Mucosa of descending colon (tissue), 3 donors: ENCODE results near the gene PIGA. TPM values are rescaled to one million over a fixed set of nuclear protein-coding genes. Genes with fewer than 3 reads are reported as not detected.

Experiments
- ATAC-seq: fragments of 200-7000 bp; cut with Tn5 transposase; one replicate; pipeline ENCODE4 v1.9.1; 2020; ENCODE audit warnings: mild to moderate bottlenecking, moderate library complexity
- DNase-seq, 3 donors: peaks; one replicate each; pipeline ENCODE4 v3.0.0-alpha.2; 2020
- H3K36me3 ChIP-seq: fragments of 200-600 bp; one replicate; pipeline ENCODE4 v1.8.0; 2021; ENCODE audit warnings: low read depth, mild to moderate bottlenecking
- H3K4me1 ChIP-seq: fragments of 200-600 bp; one replicate; pipeline ENCODE4 v1.8.0; 2021; ENCODE audit warnings: low read depth, mild to moderate bottlenecking
- H3K4me3 ChIP-seq: fragments of 200-600 bp; one replicate; pipeline ENCODE4 v1.8.0; 2021; ENCODE audit warnings: mild to moderate bottlenecking
- H3K9me3 ChIP-seq: fragments of 200-600 bp; one replicate; pipeline ENCODE4 v1.8.0; 2021; ENCODE audit warnings: mild to moderate bottlenecking
- intact Hi-C, 2 donors: fragments of 100-400 bp; cut with DNase I in 1 of 2; cut with micrococcal nuclease in 1 of 2; formaldehyde crosslinking; loops; one replicate each; pipeline versions ENCODE4 v1.11.0 to v1.11.1; 2022; cut with DNase I, micrococcal nuclease
- total RNA-seq, 3 donors: library from RNA; stranded (reverse); fragmentation: NEBNext Ultra II Directional in 2 of 3; extraction: Animal tissue kit (Norgen Biotek cat#: 25700) in 2 of 3; gene quantifications; one replicate each; pipeline versions ENCODE4 v1.2.1 to v1.2.4, GENCODE V29; 2021 to 2023
- TF ChIP-seq, protein P1 (sequence below): fragments of 200-600 bp; IDR thresholded peaks from one replicate; pipeline ENCODE4 v1.8.0; 2022; ENCODE audit warnings: antibody characterized with exemption, mild to moderate bottlenecking
- donor health status: DM: no; HTN: no; CAD: no; lungs with moderate emphysema.
- donor health status: DM: no; HTN: no; CAD: no.
- donor health status: DM: no; HTN: yes; CAD: no.

PIGA gene
- total RNA-seq, 3 donors from 2014 or later = 11.7 to 14.1 (median 12.6) TPM

- DNase-seq = peak in 1 of 3 donors; percentile 2
- no peak for ATAC-seq
- Histone ChIP-seq H3K36me3 (no peaks in the 10 kb centered on the region), H3K9me3 (no peaks in the 10 kb centered on the region), H3K4me1 (no peaks in the 10 kb centered on the region), H3K4me3 (peak overlapping the region; percentile 57)
- intact Hi-C loops = no loop called here
- TF ChIP-seq, protein P1, sequence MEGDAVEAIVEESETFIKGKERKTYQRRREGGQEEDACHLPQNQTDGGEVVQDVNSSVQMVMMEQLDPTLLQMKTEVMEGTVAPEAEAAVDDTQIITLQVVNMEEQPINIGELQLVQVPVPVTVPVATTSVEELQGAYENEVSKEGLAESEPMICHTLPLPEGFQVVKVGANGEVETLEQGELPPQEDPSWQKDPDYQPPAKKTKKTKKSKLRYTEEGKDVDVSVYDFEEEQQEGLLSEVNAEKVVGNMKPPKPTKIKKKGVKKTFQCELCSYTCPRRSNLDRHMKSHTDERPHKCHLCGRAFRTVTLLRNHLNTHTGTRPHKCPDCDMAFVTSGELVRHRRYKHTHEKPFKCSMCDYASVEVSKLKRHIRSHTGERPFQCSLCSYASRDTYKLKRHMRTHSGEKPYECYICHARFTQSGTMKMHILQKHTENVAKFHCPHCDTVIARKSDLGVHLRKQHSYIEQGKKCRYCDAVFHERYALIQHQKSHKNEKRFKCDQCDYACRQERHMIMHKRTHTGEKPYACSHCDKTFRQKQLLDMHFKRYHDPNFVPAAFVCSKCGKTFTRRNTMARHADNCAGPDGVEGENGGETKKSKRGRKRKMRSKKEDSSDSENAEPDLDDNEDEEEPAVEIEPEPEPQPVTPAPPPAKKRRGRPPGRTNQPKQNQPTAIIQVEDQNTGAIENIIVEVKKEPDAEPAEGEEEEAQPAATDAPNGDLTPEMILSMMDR = no peak
Observed at GRCh38 chrX:15334561-15334960, 762 bp downstream of the PIGA start.

- H3K36me3 ChIP-seq = no peaks in the 10 kb centered on the region
- no peaks in the 10 kb centered on the region for H3K9me3 ChIP-seq
- H3K4me1 ChIP-seq = no peaks in the 10 kb centered on the region
- no peak for DNase-seq
- intact Hi-C loops = no loop called here
- no peak for ATAC-seq
- no peak overlapping the region for H3K4me3 ChIP-seq
- TF ChIP-seq, protein P1 = no peak
Observed at GRCh38 chrX:15328821-15329220, 6.5 kb downstream of the PIGA start.

DNA sequence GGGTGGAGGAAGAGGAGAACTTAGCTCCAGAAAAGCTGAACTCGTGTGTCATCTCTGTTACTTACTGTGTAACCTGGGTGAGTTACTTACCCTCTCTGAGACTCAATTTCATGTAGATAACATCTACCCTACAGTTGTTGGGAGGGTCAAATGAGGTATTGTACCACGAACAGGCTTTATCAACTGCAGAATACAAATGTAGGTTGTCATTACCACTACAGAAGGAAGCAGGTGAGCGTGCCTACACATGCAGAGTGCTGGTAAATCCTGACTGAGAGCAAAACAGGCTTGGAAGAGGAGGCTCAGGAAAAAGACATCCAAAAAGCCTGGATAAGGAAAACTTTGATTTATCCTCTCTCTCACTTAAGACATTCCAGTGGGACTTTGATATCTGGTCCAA lies 7.2 kb downstream of the PIGA start:
- H3K9me3 ChIP-seq = no peaks in the 10 kb centered on the region
- TF ChIP-seq, protein P1 = no peak
- DNase-seq (no peak), ATAC-seq (no peak)
- H3K4me3 ChIP-seq = no peak overlapping the region
- intact Hi-C loops = no loop called here
- H3K36me3 ChIP-seq = no peaks in the 10 kb centered on the region
- no peaks in the 10 kb centered on the region for H3K4me1 ChIP-seq

- no peaks in the 10 kb centered on the region for H3K9me3 ChIP-seq
- intact Hi-C loops = no loop called here
- no peak overlapping the region for H3K4me3 ChIP-seq
- DNase-seq (no peak), ATAC-seq (no peak)
- TF ChIP-seq, protein P1 = no peak
- no peaks in the 10 kb centered on the region for H3K4me1 ChIP-seq
- H3K36me3 ChIP-seq = no peaks in the 10 kb centered on the region
Observed at GRCh38 chrX:15322472-15322871, 12.9 kb downstream of the PIGA start.

DNA sequence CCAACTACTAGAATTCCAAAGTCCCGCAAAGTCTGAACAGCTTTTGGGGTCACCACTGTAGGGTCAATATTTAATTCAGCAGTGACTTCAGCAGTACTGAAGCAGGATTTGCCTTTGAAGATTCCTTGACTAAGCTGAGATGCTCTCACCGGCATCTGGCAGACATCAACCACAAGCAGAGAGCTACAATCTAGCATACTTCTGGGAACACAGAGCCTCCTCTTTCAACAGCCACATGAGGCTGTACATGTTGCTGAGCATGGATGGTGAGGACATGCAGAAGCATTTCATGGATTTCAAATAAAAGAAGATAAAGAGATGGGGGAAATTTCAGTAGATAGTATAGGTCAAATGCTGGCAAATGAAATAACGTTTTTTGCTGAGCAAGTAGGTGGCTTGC lies 13.3 kb downstream of the PIGA start:
- no peak for DNase-seq
- no peak for ATAC-seq
- Histone ChIP-seq H3K36me3 (no peaks in the 10 kb centered on the region), H3K4me1 (no peaks in the 10 kb centered on the region), H3K4me3 (no peak overlapping the region), H3K9me3 (no peaks in the 10 kb centered on the region)
- TF ChIP-seq, protein P1 = no peak
- intact Hi-C loops = no loop called here

DNA sequence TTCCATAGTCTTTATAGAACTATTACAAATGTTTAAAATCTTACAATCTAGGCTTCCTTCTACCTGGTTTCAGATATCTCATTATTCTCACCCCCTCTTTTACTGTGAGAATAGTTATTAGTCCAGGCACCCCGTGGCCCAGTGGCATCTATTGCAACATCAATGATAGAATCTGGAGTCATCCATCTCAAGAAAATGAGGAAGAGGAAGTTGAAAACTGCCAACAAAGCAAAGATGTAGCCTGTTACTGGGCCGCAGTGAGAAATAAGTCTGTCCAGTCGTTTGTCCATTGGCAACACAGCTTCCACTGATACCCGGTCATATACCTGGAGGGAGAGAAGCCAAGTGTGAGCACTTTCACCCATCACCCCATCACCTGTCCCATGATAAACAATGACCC lies 13.9 kb downstream of the PIGA start:
- TF ChIP-seq, protein P1 = no peak
- ATAC-seq = no peak
- Histone ChIP-seq H3K36me3 (no peaks in the 10 kb centered on the region), H3K4me1 (no peaks in the 10 kb centered on the region), H3K9me3 (no peaks in the 10 kb centered on the region), H3K4me3 (no peak overlapping the region)
- intact Hi-C loops = no loop called here
- no peak for DNase-seq
